ENCODE measurements around the gene LRG1.

Gene LRG1

DNA sequence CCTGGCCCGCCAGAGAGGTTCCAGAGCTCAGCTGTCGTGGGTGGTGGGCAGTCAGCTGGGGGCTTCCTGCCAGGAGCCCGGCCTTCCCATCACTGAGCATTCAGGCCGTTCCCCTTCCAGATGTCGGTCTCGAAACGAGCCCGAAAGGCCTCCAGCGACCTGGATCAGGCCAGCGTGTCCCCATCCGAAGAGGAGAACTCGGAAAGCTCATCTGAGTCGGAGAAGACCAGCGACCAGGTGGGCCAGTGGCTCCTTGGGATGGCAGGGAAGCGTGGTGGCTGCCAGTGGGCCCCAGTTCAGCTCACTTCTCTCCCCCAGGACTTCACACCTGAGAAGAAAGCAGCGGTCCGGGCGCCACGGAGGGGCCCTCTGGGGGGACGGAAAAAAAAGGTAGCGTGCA, 48.4 kb downstream of the LRG1 start:
- DNase-seq = no peak

DNA sequence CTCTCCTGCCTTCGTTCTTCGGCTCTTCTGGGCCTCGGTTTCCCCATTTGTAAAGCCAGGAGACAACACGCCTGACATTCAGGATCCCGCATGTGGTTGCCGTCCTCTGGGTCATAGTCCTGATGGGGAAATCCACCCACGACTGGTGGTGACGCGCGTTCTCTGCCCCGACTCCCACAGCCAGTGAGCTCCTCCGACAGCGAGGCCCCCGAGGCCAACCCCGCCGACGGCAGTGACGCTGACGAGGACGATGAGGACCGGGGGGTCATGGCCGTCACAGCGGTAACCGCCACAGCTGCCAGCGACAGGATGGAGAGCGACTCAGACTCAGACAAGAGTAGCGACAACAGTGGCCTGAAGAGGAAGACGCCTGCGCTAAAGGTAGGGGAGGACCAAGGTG, 51.3 kb downstream of the LRG1 start:
- no peak for DNase-seq

GRCh38 chr19:4487572-4487971, 52.3 kb downstream of the LRG1 start:
- DNase-seq = no peak

Measured in NCI-H345 (cell line).